GM13976 (cell line): ENCODE data around the gene OR2A5.
"Not testable (repeated sequence)": the region's sequence is repeated elsewhere in the genome, so short reads cannot be mapped to it uniquely, and the experiment has no call there.

Experiments used
- DNase-seq: peaks from one replicate; pipeline ENCODE4 v3.0.0; 2012; ENCODE audit warnings: low spot score
- CTCF ChIP-seq: IDR thresholded peaks from 2 replicates; pipeline ENCODE4 v1.5.1; 2012; ENCODE audit warnings: borderline replicate concordance, mild to moderate bottlenecking; ENCODE audit not compliant: insufficient read depth; ENCODE audit errors: extremely low read depth, missing control alignments, control extremely low read depth
- in situ Hi-C: fragments of 300-500 bp; cut with MboI; formaldehyde crosslinking; loops from one replicate; pipeline ENCODE4 v1.12.0; 2022; ENCODE audit warnings: low sequenced_read_pairs, mixed read lengths, inconsistent platforms; ENCODE audit not compliant: unreplicated experiment

Gene OR2A5

DNA sequence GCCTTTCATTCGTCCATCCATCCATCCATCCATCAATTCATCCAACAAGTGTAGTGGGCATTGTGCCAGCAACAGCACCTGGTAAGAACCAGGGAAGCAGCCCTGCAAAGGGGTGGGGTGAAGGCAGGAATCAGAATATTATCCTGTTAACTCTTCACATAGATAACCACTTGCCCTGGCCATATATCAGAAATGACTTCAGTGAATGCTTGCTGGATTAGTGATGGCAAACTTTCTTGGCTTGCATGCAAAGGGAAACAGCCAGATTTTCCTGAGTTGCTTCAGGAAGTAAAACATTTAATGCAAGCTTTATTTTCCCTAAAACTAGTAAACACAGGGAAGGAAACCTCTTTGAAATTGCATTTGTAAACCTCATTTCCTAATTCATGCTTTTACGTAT lies 743 bp downstream of the OR2A5 start:
- DNase-seq, result no peak
- in situ Hi-C loops, result no loop called here
- no peak for TF ChIP-seq CTCF

DNA sequence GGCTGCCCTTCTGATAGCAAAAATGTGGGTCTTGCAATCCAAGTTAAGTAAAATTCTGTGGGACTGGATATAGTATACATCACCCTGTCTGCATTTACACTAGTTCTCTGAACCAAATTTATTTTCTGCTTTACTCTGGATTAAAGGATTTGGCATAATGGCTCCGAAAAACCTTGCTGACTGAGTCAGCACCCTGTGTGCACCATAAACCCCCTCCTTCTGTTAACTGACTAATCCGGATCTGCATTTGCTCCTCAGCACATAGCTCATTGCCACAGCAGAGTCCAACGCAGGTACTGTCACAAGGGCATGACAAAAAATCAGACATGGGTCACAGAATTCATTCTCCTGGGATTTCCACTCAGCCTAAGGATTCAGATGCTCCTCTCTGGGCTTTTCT lies 1.3 kb downstream of the OR2A5 start:
- TF ChIP-seq CTCF, result no peak
- in situ Hi-C loops, result no loop called here
- DNase-seq, result no peak

GRCh38 chr7:144050884-144051283 lies 2.1 kb downstream of the OR2A5 start:
- DNase-seq, in situ Hi-C loops: not testable (repeated sequence)

- TF ChIP-seq CTCF, result no peak
- no peak for DNase-seq
- in situ Hi-C loops, result no loop called here
Observed at GRCh38 chr7:144057954-144058353, 9.2 kb downstream of the OR2A5 start.

- DNase-seq, result no peak
- TF ChIP-seq CTCF, result peak; percentile 20
- in situ Hi-C loops, result no loop called here
Observed at GRCh38 chr7:144063710-144064109, 15.0 kb downstream of the OR2A5 start.

GRCh38 chr7:144069511-144069910 lies 20.8 kb downstream of the OR2A5 start, which contains the start of gene OR2A25:
OR2A25 (plus strand) TSS chr7:144069811; CDS start chr7:144074220, 4,409 bp downstream.
- in situ Hi-C loops, result no loop called here
- no peak for DNase-seq
- TF ChIP-seq CTCF, result no peak

GRCh38 chr7:144069953-144070352 lies 21.2 kb downstream of the OR2A5 start:
- in situ Hi-C loops, result no loop called here
- DNase-seq, result no peak
- TF ChIP-seq CTCF, result no peak
